HepG2 (cell line): ENCODE data around the gene GRIN3B. TPM values are rescaled to one million over a fixed set of nuclear protein-coding genes. Genes with fewer than 3 reads are reported as not detected.

ENCODE experiments used
- CHD2 ChIP-seq: IDR thresholded peaks from 2 replicates; pipeline ENCODE4 v1.6.1; 2011; ENCODE audit warnings: low read depth, low read length, improper control_type of control experiment
- DMTF1 ChIP-seq: sonication (generic); formaldehyde crosslinking; IDR thresholded peaks from 2 replicates; pipeline ENCODE4 v1.4.0; 2020; ENCODE audit warnings: mild to moderate bottlenecking, missing genetic modification reagents
- EED ChIP-seq: sonication (generic); formaldehyde crosslinking; IDR thresholded peaks from 2 replicates; pipeline ENCODE4 v1.5.0; 2020; ENCODE audit warnings: mild to moderate bottlenecking, missing genetic modification reagents
- HNF4A ChIP-seq: sonication (generic); formaldehyde crosslinking; IDR thresholded peaks from 2 replicates; pipeline ENCODE4 v1.4.0; 2020; ENCODE audit warnings: missing genetic modification reagents
- MTF1 ChIP-seq: sonication (generic); formaldehyde crosslinking; IDR thresholded peaks from 2 replicates; pipeline ENCODE4 v1.5.0; 2020; ENCODE audit warnings: missing genetic modification reagents
- NR2C2 ChIP-seq: sonication (generic); formaldehyde crosslinking; IDR thresholded peaks from 2 replicates; pipeline ENCODE4 v1.4.0; 2020; ENCODE audit warnings: missing genetic modification reagents, mild to moderate bottlenecking, moderate library complexity, borderline replicate concordance
- POLR2G ChIP-seq: fragments of 200-400 bp; formaldehyde crosslinking; IDR thresholded peaks from 2 replicates; pipeline ENCODE4 v1.6.1; 2018; ENCODE audit warnings: mild to moderate bottlenecking, low read depth, low read length, moderate library complexity
- RBFOX2 ChIP-seq: fragments of 200-400 bp; formaldehyde crosslinking; IDR thresholded peaks from 2 replicates; pipeline ENCODE4 v1.6.1; 2017; ENCODE audit warnings: low read depth, mild to moderate bottlenecking, low read length
- TCF7 ChIP-seq: sonication (generic); IDR thresholded peaks from 2 replicates; pipeline ENCODE4 v1.6.1; 2016; ENCODE audit warnings: antibody characterized with exemption, low read depth
- ZC3H13 ChIP-seq: sonication (generic); formaldehyde crosslinking; IDR thresholded peaks from 2 replicates; pipeline ENCODE4 v1.8.1; 2023; ENCODE audit warnings: mild to moderate bottlenecking, missing genetic modification reagents, moderate library complexity
- ZFP36L2 ChIP-seq: sonication (generic); formaldehyde crosslinking; IDR thresholded peaks from 2 replicates; pipeline ENCODE4 v1.4.0; 2020; ENCODE audit warnings: missing genetic modification reagents
- ZNF143 ChIP-seq: sonication (generic); formaldehyde crosslinking; IDR thresholded peaks from 2 replicates; pipeline ENCODE4 v1.4.0; 2020; ENCODE audit warnings: missing genetic modification reagents
- ZNF496 ChIP-seq: sonication (generic); formaldehyde crosslinking; IDR thresholded peaks from 2 replicates; pipeline ENCODE4 v1.8.1; 2023; ENCODE audit warnings: mild to moderate bottlenecking, moderate library complexity, missing genetic modification reagents; ENCODE audit not compliant: insufficient replicate concordance
- ZNF616 ChIP-seq: sonication (generic); formaldehyde crosslinking; IDR thresholded peaks from 2 replicates; pipeline ENCODE4 v1.5.0; 2020; ENCODE audit warnings: low read depth, mild to moderate bottlenecking, missing genetic modification reagents
- ZNF660 ChIP-seq: sonication (generic); formaldehyde crosslinking; IDR thresholded peaks from 2 replicates; pipeline ENCODE4 v1.5.1; 2020; ENCODE audit warnings: mild to moderate bottlenecking, low read depth, missing genetic modification reagents, borderline replicate concordance
- ZNF788 ChIP-seq: sonication (generic); formaldehyde crosslinking; IDR thresholded peaks from 2 replicates; pipeline ENCODE4 v1.5.0; 2020; ENCODE audit warnings: mild to moderate bottlenecking, missing genetic modification reagents, borderline replicate concordance
- polyA plus RNA-seq, 8 experiments: library from polyadenylated mRNA; depleted of rRNA in 3 of 8; stranded (reverse) in 7 of 8; unstranded in 1 of 8; fragments of >200 nt; fragmentation: Illumina TruSeq in 4 of 8; extraction: Trizol in 4 of 8; gene quantifications; 2 replicates each; pipeline versions ENCODE4 v1.2.1 to v1.2.3, GENCODE V29; 2011 to 2016; ENCODE audit warnings: low read depth in 4 of 8, missing spikeins in 1 of 8, mixed read lengths in 1 of 8; ENCODE audit not compliant: insufficient read depth in 1 of 8
- total RNA-seq, 5 experiments: library from RNA; depleted of rRNA; stranded (reverse); fragments of >200 nt; fragmentation: Illumina TruSeq; extraction: Trizol; gene quantifications; 2 replicates each; pipeline ENCODE4 v1.2.3, GENCODE V29; 2016; ENCODE audit warnings: low read depth in 1 of 5
- TF ChIP-seq, protein P1 (sequence below): sonication (generic); formaldehyde crosslinking; IDR thresholded peaks from 2 replicates; pipeline ENCODE4 v1.4.0; 2020; ENCODE audit warnings: missing genetic modification reagents
- TF ChIP-seq, protein P2 (sequence below), 2 experiments: fragments of 450-650 bp in 1 of 2; sonication (generic) in 1 of 2; formaldehyde crosslinking in 1 of 2; IDR thresholded peaks; 2 replicates each; pipeline versions ENCODE4 v1.6.1 to v1.8.0; 2016 to 2022; ENCODE audit warnings: antibody characterized with exemption in 1 of 2, mild to moderate bottlenecking in 1 of 2, missing genetic modification reagents in 1 of 2

GRIN3B gene
- total and polyA plus RNA-seq, 2 of the 13 experiments (the other 11 are each of a cell fraction or from before 2014, with no cell fraction given) = 0.07 to 0.20 TPM

GRCh38 chr19:977058-977464 is 23.2 kb upstream of the GRIN3B start (continued):
- TF ChIP-seq, protein P1, sequence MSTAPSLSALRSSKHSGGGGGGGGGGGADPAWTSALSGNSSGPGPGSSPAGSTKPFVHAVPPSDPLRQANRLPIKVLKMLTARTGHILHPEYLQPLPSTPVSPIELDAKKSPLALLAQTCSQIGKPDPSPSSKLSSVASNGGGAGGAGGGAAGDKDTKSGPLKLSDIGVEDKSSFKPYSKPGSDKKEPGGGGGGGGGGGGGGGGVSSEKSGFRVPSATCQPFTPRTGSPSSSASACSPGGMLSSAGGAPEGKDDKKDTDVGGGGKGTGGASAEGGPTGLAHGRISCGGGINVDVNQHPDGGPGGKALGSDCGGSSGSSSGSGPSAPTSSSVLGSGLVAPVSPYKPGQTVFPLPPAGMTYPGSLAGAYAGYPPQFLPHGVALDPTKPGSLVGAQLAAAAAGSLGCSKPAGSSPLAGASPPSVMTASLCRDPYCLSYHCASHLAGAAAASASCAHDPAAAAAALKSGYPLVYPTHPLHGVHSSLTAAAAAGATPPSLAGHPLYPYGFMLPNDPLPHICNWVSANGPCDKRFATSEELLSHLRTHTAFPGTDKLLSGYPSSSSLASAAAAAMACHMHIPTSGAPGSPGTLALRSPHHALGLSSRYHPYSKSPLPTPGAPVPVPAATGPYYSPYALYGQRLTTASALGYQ (CRISPR knock-in tag) = no peak
- TF ChIP-seq EED (no peak), ZNF788 (no peak), NR2C2 (CRISPR knock-in tag) (no peak), ZFP36L2 (CRISPR knock-in tag) (no peak), ZNF660 (no peak), ZC3H13 (CRISPR knock-in tag) (0 out of 2 replicates have a peak, but pooled peaks have one; percentile 23), ZNF143 (CRISPR knock-in tag) (no peak), CHD2 (no peak), POLR2G (peak; percentile 16; the same call in 1 of the 2 replicates), MTF1 (CRISPR knock-in tag) (no peak), HNF4A (no peak), ZNF496 (CRISPR knock-in tag) (no peak), DMTF1 (CRISPR knock-in tag) (no peak), TCF7 (no peak), ZNF616 (CRISPR knock-in tag) (no peak), RBFOX2 (peak; percentile 50)
- TF ChIP-seq, protein P2, sequence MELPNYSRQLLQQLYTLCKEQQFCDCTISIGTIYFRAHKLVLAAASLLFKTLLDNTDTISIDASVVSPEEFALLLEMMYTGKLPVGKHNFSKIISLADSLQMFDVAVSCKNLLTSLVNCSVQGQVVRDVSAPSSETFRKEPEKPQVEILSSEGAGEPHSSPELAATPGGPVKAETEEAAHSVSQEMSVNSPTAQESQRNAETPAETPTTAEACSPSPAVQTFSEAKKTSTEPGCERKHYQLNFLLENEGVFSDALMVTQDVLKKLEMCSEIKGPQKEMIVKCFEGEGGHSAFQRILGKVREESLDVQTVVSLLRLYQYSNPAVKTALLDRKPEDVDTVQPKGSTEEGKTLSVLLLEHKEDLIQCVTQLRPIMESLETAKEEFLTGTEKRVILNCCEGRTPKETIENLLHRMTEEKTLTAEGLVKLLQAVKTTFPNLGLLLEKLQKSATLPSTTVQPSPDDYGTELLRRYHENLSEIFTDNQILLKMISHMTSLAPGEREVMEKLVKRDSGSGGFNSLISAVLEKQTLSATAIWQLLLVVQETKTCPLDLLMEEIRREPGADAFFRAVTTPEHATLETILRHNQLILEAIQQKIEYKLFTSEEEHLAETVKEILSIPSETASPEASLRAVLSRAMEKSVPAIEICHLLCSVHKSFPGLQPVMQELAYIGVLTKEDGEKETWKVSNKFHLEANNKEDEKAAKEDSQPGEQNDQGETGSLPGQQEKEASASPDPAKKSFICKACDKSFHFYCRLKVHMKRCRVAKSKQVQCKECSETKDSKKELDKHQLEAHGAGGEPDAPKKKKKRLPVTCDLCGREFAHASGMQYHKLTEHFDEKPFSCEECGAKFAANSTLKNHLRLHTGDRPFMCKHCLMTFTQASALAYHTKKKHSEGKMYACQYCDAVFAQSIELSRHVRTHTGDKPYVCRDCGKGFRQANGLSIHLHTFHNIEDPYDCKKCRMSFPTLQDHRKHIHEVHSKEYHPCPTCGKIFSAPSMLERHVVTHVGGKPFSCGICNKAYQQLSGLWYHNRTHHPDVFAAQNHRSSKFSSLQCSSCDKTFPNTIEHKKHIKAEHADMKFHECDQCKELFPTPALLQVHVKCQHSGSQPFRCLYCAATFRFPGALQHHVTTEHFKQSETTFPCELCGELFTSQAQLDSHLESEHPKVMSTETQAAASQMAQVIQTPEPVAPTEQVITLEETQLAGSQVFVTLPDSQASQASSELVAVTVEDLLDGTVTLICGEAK (IDR thresholded peaks at IDR 0.05) = no peak
- TF ChIP-seq, protein P2 (CRISPR knock-in tag; IDR thresholded peaks at IDR 0.05) = no peak
